Neural progenitor cell (in vitro differentiated cells): ENCODE data around the gene SNX14. TPM values are rescaled to one million over a fixed set of nuclear protein-coding genes. Genes with fewer than 3 reads are reported as not detected.

Experiments
- DNase-seq: peaks from one replicate; pipeline ENCODE4 v3.0.0-alpha.2; 2016; ENCODE audit warnings: low spot score
- H2AFZ ChIP-seq: fragments of 200-600 bp; sonication (generic); replicated peaks from 2 replicates; pipeline ENCODE4 v1.6.1; 2016; ENCODE audit warnings: antibody characterized with exemption
- H3F3A ChIP-seq: fragments of 200-600 bp; sonication (generic); 2 replicates; pipeline ENCODE4 v1.6.1; 2016; ENCODE audit warnings: antibody characterized with exemption, low read depth
- H3K27ac ChIP-seq: fragments of 200-600 bp; sonication (generic); 2 replicates; pipeline ENCODE4 v1.5.1; 2016; ENCODE audit warnings: mild to moderate bottlenecking
- H3K27me3 ChIP-seq: fragments of 200-600 bp; sonication (generic); 2 replicates; pipeline ENCODE4 v1.6.1; 2016; ENCODE audit warnings: mild to moderate bottlenecking, moderate library complexity
- H3K36me3 ChIP-seq: fragments of 200-600 bp; sonication (generic); 2 replicates; pipeline ENCODE4 v1.5.1; 2016
- H3K4me1 ChIP-seq: fragments of 200-600 bp; sonication (generic); 2 replicates; pipeline ENCODE4 v1.6.1; 2016; ENCODE audit warnings: mixed run types
- H3K4me2 ChIP-seq: fragments of 200-600 bp; sonication (generic); 2 replicates; pipeline ENCODE4 v1.6.1; 2016
- H3K4me3 ChIP-seq: fragments of 200-600 bp; sonication (generic); 2 replicates; pipeline ENCODE4 v1.5.1; 2016
- H3K79me2 ChIP-seq: fragments of 200-600 bp; sonication (generic); 2 replicates; pipeline ENCODE4 v1.6.1; 2016; ENCODE audit warnings: low read depth
- H3K9ac ChIP-seq: fragments of 200-600 bp; sonication (generic); 2 replicates; pipeline ENCODE4 v1.6.1; 2016
- H3K9me3 ChIP-seq: fragments of 200-600 bp; sonication (generic); 2 replicates; pipeline ENCODE4 v1.5.1; 2016; ENCODE audit warnings: low read depth
- H4K20me1 ChIP-seq: fragments of 200-600 bp; sonication (generic); 2 replicates; pipeline ENCODE4 v1.6.1; 2016; ENCODE audit warnings: low read depth
- H3K27ac Mint-ChIP-seq: 3 replicates; pipeline ENCODE4 v1.8.0; 2021; ENCODE audit warnings: mixed read lengths
- H3K27me3 Mint-ChIP-seq: 2 replicates; pipeline ENCODE4 v1.8.0; 2022; ENCODE audit warnings: low read depth, mild to moderate bottlenecking, inconsistent platforms, moderate library complexity, mixed read lengths; ENCODE audit not compliant: insufficient read depth
- H3K36me3 Mint-ChIP-seq: 3 replicates; pipeline ENCODE4 v1.8.0; 2021; ENCODE audit warnings: mixed read lengths
- H3K4me1 Mint-ChIP-seq: 3 replicates; pipeline ENCODE4 v1.8.0; 2021; ENCODE audit warnings: mixed read lengths
- H3K4me3 Mint-ChIP-seq: 3 replicates; pipeline ENCODE4 v1.8.0; 2021; ENCODE audit warnings: mild to moderate bottlenecking, moderate library complexity, mixed read lengths
- H3K9me3 Mint-ChIP-seq: 3 replicates; pipeline ENCODE4 v1.8.0; 2020; ENCODE audit warnings: mixed read lengths
- EZH2 ChIP-seq: fragments of 200-600 bp; sonication (generic); IDR thresholded peaks from 2 replicates; pipeline ENCODE4 v1.6.1; 2017; ENCODE audit warnings: antibody characterized with exemption, mild to moderate bottlenecking, moderate library complexity
- EZH2phosphoT487 ChIP-seq: fragments of 200-600 bp; sonication (generic); IDR thresholded peaks from 2 replicates; pipeline ENCODE4 v1.6.1; 2017; ENCODE audit warnings: antibody characterized with exemption
- total RNA-seq: library from RNA; depleted of rRNA; stranded (reverse); fragments of >200 nt; gene quantifications from 2 replicates; pipeline ENCODE4 v1.2.3, GENCODE V29; 2015; ENCODE audit warnings: low replicate concordance
- TF ChIP-seq, protein P1 (sequence below): fragments of 200-600 bp; sonication (generic); IDR thresholded peaks from 2 replicates; pipeline ENCODE4 v1.5.1; 2017; ENCODE audit warnings: antibody characterized with exemption, mild to moderate bottlenecking

The SNX14 gene
- total RNA-seq, 1 donor from 2014 or later = 95.2 TPM

DNA sequence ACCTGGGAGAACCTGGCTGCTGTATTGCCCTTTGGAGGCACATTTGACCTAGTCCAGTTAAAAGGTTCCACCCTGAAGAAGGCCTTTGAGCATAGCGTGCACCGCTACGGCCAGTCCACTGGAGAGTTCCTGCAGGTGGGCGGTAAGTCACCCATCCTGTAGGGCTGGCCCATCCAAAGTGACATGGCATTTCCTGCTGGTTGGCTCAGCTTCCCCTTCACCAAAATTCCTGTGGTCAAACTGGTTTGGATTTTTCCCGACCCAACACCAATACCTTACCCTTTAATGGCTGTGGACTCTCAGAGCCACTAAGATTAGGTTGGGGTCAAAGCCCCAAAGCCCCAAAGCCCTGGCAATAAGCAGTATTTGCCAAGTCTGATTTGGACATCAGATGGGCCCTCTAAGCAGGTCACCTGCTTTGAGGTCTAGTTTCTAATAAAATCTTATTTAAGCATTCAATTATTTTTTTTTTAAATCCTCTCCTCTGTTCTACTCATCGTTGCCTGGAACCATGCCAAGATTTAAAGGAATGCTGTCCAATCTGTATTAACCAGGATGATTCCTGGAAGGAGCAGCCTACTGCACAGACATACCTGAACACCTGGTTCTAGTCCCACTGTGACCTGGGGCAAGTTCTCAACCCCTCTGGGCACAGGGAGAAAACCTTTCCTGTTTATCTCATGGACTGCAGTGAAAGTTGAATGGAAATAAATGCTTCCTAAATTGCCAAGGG lies 103.0 kb downstream of the SNX14 start:
- no peak overlapping the region for H3K27ac Mint-ChIP-seq
- Histone ChIP-seq H3K4me3 (no peak overlapping the region), H3K4me2 (no peak overlapping the region), H3K9me3 (no peaks in the 10 kb centered on the region), H3K27me3 (no peaks in the 10 kb centered on the region), H3K27ac (no peak overlapping the region), H4K20me1 (no peaks in the 10 kb centered on the region), H3K36me3 (no peaks in the 10 kb centered on the region), H3F3A (no peaks in the 10 kb centered on the region), H3K9ac (no peak overlapping the region), H3K79me2 (no peaks in the 10 kb centered on the region), H2AFZ (no peak overlapping the region), H3K4me1 (no peaks in the 10 kb centered on the region)
- no peaks in the 10 kb centered on the region for H3K36me3 Mint-ChIP-seq
- H3K4me3 Mint-ChIP-seq = no peak overlapping the region
- H3K27me3 Mint-ChIP-seq = peaks cover under 1% of the 10 kb centered on the region
- DNase-seq = no peak
- TF ChIP-seq EZH2 (no peak), EZH2phosphoT487 (no peak)
- TF ChIP-seq, protein P1, sequence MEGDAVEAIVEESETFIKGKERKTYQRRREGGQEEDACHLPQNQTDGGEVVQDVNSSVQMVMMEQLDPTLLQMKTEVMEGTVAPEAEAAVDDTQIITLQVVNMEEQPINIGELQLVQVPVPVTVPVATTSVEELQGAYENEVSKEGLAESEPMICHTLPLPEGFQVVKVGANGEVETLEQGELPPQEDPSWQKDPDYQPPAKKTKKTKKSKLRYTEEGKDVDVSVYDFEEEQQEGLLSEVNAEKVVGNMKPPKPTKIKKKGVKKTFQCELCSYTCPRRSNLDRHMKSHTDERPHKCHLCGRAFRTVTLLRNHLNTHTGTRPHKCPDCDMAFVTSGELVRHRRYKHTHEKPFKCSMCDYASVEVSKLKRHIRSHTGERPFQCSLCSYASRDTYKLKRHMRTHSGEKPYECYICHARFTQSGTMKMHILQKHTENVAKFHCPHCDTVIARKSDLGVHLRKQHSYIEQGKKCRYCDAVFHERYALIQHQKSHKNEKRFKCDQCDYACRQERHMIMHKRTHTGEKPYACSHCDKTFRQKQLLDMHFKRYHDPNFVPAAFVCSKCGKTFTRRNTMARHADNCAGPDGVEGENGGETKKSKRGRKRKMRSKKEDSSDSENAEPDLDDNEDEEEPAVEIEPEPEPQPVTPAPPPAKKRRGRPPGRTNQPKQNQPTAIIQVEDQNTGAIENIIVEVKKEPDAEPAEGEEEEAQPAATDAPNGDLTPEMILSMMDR = no peak
- no peaks in the 10 kb centered on the region for H3K9me3 Mint-ChIP-seq
- H3K4me1 Mint-ChIP-seq = peaks cover 3% of the 10 kb centered on the region

DNA sequence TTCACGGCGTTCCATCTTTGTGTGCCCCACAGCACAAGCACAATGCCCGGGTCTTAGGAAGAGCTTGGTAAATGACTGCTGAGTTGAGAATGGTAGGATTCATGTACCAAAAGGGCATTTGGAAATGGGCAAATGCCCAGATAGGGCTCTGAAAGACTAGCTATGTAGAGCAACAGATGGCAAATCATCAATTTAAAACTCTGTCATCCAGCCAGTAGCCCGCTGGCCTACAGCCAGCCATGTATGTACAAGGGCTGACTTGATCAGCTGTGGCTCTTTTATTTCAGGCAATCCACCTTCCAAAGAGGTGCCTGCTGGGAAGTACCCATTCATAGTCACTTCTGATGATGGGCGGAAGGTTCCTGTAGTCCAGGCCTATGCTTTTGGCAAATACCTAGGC lies 108.7 kb downstream of the SNX14 start:
- no peaks in the 10 kb centered on the region for H3K27me3 ChIP-seq
- no peak overlapping the region for H3K4me3 ChIP-seq
- no peaks in the 10 kb centered on the region for H3K4me1 ChIP-seq
- no peaks in the 10 kb centered on the region for H3F3A ChIP-seq
- H3K27ac Mint-ChIP-seq = no peak overlapping the region
- no peak overlapping the region for H3K9ac ChIP-seq
- no peaks in the 10 kb centered on the region for H4K20me1 ChIP-seq
- H3K9me3 ChIP-seq = no peaks in the 10 kb centered on the region
- H3K9me3 Mint-ChIP-seq = no peaks in the 10 kb centered on the region
- H3K79me2 ChIP-seq = no peaks in the 10 kb centered on the region
- no peaks in the 10 kb centered on the region for H3K36me3 Mint-ChIP-seq
- DNase-seq = no peak
- H3K36me3 ChIP-seq = no peaks in the 10 kb centered on the region
- H3K4me2 ChIP-seq = no peak overlapping the region
- peaks cover 3% of the 10 kb centered on the region for H3K4me1 Mint-ChIP-seq
- no peak overlapping the region for H3K4me3 Mint-ChIP-seq
- no peak overlapping the region for H2AFZ ChIP-seq
- no peak overlapping the region for H3K27ac ChIP-seq
- peaks cover 2% of the 10 kb centered on the region for H3K27me3 Mint-ChIP-seq
- TF ChIP-seq, protein P1 = no peak
- no peak for TF ChIP-seq EZH2phosphoT487
- no peak for TF ChIP-seq EZH2

DNA sequence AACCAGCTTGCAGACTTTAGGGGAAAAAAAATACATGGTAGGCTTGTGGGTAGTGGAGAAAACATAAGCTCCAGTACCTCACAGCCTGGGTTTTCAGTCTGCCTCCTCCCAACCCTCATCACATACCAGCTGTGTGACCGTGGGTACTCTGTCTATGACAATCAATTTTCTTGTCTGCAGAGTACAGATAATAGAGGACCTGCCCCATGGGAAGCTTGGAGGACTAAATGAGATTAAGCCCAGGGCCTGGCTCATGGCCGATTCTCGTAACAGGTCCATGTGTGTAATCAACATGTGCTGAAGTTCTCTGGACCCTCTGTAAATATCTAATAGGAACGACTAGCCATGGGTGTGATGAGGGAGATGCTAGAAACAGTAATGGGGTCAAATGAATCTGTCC lies 109.8 kb downstream of the SNX14 start:
- Mint-ChIP-seq H3K27ac (no peak overlapping the region), H3K9me3 (no peaks in the 10 kb centered on the region), H3K27me3 (peaks cover 2% of the 10 kb centered on the region), H3K36me3 (no peaks in the 10 kb centered on the region), H3K4me3 (no peak overlapping the region), H3K4me1 (peaks cover 3% of the 10 kb centered on the region)
- H3K4me2 ChIP-seq = no peak overlapping the region
- TF ChIP-seq EZH2phosphoT487 = no peak
- TF ChIP-seq, protein P1 = no peak
- no peak for TF ChIP-seq EZH2
- no peak for DNase-seq
- no peak overlapping the region for H2AFZ ChIP-seq
- H3K9me3 ChIP-seq = no peaks in the 10 kb centered on the region
- no peaks in the 10 kb centered on the region for H3K36me3 ChIP-seq
- no peak overlapping the region for H3K27ac ChIP-seq
- no peaks in the 10 kb centered on the region for H3F3A ChIP-seq
- H3K9ac ChIP-seq = no peak overlapping the region
- no peaks in the 10 kb centered on the region for H3K4me1 ChIP-seq
- no peak overlapping the region for H3K4me3 ChIP-seq
- H4K20me1 ChIP-seq = no peaks in the 10 kb centered on the region
- H3K27me3 ChIP-seq = no peaks in the 10 kb centered on the region
- H3K79me2 ChIP-seq = no peaks in the 10 kb centered on the region
